Placental epithelial cell (primary cell): Measurements from ENCODE around the gene FOSB. TPM values are rescaled to one million over a fixed set of nuclear protein-coding genes. Genes with fewer than 3 reads are reported as not detected.

Experiments used
- small RNA-seq: library from RNA; depleted of rRNA; stranded (forward); fragments of <200 nt; gene quantifications from one replicate; pipeline ENCODE3, GENCODE V24; 2012
- total RNA-seq: library from RNA; depleted of rRNA; stranded (reverse); fragments of >200 nt; gene quantifications from 2 replicates; pipeline ENCODE4 v1.2.3, GENCODE V29; 2012

The FOSB gene
- total RNA-seq: 32.8 and 86.4 TPM in 2 replicates

DNA sequence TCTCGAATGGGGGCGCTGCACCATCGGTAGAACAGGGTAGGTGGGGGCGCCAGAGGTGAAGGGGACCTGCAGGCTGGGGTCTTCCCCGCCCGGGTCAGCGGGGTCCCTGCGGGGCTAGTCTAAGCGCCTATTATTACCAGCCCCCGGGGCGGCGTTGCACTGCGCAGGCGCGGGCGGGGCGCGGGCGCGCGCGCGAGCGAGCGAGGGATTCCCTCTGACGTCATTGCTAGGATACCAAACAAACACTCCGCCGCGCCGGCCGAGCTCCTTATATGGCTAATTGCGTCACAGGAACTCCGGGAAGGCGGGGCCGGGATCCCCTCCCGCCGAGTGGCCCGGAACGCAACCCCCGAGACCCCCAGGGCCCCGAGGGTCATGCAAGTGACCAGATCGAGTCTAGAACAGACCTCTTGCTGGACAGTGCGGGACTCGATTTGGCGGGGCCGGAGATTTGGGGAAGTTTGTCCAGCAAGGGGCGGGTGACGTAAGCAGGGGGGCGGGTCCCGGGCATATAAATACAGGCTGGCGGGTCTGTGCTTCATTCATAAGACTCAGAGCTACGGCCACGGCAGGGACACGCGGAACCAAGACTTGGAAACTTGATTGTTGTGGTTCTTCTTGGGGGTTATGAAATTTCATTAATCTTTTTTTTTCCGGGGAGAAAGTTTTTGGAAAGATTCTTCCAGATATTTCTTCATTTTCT lies at the start of gene FOSB:
FOSB (plus strand) TSS at position 541 of the 703 bp plus-strand sequence. CDS start 591 bp downstream, outside the sequence.

DNA sequence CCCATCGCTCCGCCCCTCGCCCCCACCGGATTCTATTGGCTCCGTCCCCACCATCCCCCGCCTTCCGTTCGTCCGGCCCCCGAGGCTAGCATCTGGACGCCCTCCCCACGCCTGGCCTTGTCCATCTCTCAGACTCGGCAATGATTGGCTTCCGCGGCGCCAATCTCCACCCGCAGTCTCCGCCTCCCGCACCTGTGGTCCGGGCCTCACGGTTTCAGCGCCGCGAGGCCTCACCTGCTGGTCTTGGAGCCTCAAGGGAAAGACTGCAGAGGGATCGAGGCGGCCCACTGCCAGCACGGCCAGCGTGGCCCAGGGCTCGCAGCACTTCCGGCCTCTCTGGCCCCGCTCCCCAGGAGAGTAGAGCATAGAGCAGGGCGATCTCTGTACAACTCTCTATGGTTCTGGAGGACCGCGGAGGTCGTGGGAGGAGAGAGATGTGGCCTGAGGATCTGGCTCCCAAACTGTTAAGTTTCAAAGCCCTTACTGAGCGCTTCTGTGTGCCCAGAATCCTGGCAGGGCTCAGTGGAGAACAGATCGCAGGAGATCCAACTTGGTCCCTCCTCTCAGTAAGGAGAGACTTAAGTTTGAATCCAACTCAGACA lies 44.1 kb upstream of the FOSB start, which contains the start of gene ERCC1:
ERCC1 (minus strand) TSS at position 329 of the 602 bp plus-strand sequence. CDS start 543 bp downstream, outside the sequence.

DNA sequence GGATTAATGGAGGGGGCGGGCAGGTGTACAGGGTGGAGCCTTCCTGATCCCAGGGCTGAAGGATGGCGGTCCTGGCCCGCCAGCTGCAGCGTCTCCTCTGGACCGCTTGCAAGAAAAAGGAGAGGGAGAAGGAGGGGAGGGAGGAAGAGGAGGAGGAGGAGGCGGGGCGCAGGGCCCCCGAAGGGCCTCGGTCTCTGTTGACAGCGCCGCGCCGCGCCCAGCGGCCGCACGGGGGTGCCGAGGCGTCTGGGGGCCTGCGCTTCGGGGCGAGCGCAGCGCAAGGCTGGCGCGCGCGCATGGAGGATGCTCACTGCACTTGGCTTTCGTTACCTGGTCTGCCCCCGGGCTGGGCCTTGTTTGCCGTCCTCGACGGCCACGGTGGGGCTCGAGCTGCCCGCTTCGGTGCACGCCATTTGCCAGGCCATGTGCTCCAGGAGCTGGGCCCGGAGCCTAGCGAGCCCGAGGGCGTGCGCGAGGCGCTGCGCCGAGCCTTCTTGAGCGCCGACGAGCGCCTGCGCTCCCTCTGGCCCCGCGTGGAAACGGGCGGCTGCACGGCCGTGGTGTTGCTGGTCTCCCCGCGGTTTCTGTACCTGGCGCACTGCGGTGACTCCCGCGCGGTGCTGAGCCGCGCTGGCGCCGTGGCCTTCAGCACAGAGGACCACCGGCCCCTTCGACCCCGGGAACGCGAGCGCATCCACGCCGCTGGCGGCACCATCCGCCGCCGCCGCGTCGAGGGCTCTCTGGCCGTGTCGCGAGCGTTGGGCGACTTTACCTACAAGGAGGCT lies 30.8 kb downstream of the FOSB start, which contains the start of gene PPM1N:
PPM1N (plus strand) TSS at position 33 of the 785 bp plus-strand sequence; CDS start at position 63, 30 bp downstream.

DNA sequence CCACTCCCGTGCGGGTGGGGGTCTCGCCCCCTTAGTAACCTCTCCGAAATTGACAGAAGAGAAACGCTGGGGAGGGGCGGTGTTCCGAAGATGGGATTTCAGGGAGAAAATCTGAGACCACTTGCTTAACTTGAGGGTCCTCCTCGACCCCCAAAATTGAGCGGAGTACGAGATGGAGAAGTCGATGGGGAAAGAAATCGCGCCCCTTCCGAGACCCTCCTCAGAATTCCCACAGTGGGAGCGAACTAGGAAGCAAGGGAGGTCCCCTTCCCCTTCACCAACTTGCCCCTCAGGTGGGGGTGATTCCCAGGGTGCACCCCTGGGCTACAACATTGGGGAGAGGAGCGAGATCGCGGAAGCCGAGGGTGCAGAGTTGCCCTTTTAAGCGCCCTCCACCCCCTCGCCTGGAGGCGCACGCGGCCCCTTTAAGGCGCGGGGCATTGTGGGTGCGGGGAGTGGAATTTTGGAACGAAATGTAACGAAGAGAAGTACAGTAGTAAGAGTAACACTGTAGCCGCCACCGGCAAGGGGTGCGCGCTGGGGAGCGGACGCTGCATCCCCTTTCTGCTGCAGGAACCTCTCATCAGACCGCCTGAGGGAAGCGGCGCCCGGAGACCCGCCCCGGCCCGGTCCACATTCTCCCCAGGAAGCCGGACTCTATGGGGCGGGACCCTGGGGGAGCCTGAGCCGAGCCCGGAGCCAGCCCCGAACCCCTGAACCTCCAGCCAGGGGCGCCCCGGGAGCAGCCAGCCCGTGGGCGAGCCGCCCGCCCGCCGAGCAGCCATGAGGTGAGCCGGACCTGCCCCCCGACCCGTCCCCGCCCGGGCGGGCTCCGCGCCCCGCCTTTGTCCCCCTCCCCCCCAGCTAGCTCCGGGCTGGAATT lies 39.4 kb downstream of the FOSB start, which contains the start of gene VASP:
VASP (plus strand) TSS at position 491 of the 883 bp plus-strand sequence; CDS start at position 784, 293 bp downstream.

Small RNA genes lying within 50 kb of the gene (small RNA-seq; reads per million reads assigned to genes)
- not detected for gene MIR6088

Other genes with a start within 250 kb of the FOSB start
- gene EXOC3L2, start 222.6 kb upstream of the FOSB start, total RNA-seq: 0.11 TPM in 1 of 2 replicates, not detected in the other
- 8.9 and 18.1 TPM in 2 replicates for gene MARK4, start 216.7 kb upstream of the FOSB start, total RNA-seq
- not detected in 2 replicates for gene CKM, start 145.1 kb upstream of the FOSB start, total RNA-seq
- 33.4 and 39.1 TPM in 2 replicates for gene KLC3, start 127.2 kb upstream of the FOSB start, total RNA-seq
- gene ERCC2, start 97.4 kb upstream of the FOSB start, total RNA-seq: 14.5 and 17.9 TPM in 2 replicates
- 44.8 and 61.1 TPM in 2 replicates for gene PPP1R13L, start 62.9 kb upstream of the FOSB start, total RNA-seq
- 2.4 and 2.8 TPM in 2 replicates for gene POLR1G, start 61.4 kb upstream of the FOSB start, total RNA-seq
- gene ERCC1, start 44.1 kb upstream of the FOSB start, total RNA-seq: 69.3 and 73.0 TPM in 2 replicates
- gene RTN2, start 29.1 kb downstream of the FOSB start, total RNA-seq: 10.6 and 17.7 TPM in 2 replicates
- 1.1 and 2.0 TPM in 2 replicates for gene PPM1N, start 30.4 kb downstream of the FOSB start, total RNA-seq
- 78.9 and 123 TPM in 2 replicates for gene VASP, start 39.5 kb downstream of the FOSB start, total RNA-seq
- 11.8 and 23.4 TPM in 2 replicates for gene OPA3, start 116.8 kb downstream of the FOSB start, total RNA-seq
- gene GPR4, start 134.2 kb downstream of the FOSB start, total RNA-seq: not detected in 2 replicates
- 36.1 and 41.2 TPM in 2 replicates for gene EML2, start 171.4 kb downstream of the FOSB start, total RNA-seq
- 3.9 and 4.3 TPM in 2 replicates for gene GIPR, start 200.2 kb downstream of the FOSB start, total RNA-seq
- gene SNRPD2, start 224.0 kb downstream of the FOSB start, total RNA-seq: 161 and 219 TPM in 2 replicates
- gene QPCTL, start 224.7 kb downstream of the FOSB start, total RNA-seq: 15.3 and 21.7 TPM in 2 replicates